ENCODE measurements around the gene MLLT3.
A peak's percentile ranks its signal among the peaks of the same experiment; 100 is the strongest.

Gene MLLT3

DNA sequence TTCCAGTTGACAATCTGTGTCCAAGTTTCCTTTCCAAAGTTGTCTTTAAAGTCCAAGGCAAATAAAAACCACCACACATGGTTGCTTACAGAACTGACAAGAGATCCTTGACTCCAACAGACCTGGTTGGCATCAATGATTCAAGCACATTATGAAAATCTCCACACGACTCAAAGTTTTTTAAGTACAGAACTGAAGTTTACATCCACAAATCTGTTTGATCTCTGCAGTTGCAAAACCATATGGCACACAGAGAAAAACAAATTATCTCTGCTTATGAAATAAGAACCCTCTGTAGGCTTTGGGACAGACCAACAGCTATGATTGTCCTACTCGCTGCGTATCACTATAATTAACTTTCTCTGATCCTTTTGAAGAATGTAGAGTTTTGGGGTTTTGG, 60.8 kb downstream of the MLLT3 start:
- H3K4me3 ChIP-seq (ENCODE audit: low read length): no peak overlapping the region
- no peak for DNase-seq (ENCODE audit: low read depth)
- TF ChIP-seq, protein P1, sequence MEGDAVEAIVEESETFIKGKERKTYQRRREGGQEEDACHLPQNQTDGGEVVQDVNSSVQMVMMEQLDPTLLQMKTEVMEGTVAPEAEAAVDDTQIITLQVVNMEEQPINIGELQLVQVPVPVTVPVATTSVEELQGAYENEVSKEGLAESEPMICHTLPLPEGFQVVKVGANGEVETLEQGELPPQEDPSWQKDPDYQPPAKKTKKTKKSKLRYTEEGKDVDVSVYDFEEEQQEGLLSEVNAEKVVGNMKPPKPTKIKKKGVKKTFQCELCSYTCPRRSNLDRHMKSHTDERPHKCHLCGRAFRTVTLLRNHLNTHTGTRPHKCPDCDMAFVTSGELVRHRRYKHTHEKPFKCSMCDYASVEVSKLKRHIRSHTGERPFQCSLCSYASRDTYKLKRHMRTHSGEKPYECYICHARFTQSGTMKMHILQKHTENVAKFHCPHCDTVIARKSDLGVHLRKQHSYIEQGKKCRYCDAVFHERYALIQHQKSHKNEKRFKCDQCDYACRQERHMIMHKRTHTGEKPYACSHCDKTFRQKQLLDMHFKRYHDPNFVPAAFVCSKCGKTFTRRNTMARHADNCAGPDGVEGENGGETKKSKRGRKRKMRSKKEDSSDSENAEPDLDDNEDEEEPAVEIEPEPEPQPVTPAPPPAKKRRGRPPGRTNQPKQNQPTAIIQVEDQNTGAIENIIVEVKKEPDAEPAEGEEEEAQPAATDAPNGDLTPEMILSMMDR (conservative IDR thresholded peaks at IDR 0.05; ENCODE audit: low read length): no peak

DNA sequence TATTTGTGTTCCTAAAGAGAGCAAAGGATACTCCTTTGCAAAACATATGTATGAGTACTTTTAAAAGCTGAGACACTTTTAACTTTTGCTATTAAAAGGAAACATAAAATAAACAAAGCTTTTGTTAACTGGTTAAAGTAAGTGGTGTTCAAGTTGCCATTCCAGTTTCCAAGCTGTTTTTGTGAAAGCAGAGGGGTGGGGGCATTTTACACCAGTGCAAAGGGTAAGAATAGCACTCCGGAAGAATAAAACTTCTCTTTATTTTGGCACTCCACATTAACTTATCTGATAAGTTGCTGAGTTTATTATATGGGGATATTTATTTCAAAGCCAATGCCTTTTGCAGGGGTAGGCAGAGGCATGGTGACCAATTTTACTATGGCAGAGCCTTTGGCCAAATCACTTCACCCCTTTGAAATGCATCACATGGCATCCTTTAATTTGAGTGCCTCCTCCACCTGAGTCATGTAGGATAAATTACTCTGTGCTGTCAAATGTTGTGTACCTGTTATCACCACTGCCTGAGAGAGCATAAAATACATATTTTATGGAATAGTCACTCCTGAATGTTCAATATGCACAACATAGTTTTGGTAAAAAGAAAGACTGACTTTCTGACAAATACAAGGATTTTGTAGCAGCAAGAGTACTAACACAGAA, 62.9 kb downstream of the MLLT3 start:
- TF ChIP-seq, protein P1 (conservative IDR thresholded peaks at IDR 0.05; ENCODE audit: low read length): no peak
- no peak for DNase-seq (ENCODE audit: low read depth)
- H3K4me3 ChIP-seq (ENCODE audit: low read length): no peak overlapping the region

DNA sequence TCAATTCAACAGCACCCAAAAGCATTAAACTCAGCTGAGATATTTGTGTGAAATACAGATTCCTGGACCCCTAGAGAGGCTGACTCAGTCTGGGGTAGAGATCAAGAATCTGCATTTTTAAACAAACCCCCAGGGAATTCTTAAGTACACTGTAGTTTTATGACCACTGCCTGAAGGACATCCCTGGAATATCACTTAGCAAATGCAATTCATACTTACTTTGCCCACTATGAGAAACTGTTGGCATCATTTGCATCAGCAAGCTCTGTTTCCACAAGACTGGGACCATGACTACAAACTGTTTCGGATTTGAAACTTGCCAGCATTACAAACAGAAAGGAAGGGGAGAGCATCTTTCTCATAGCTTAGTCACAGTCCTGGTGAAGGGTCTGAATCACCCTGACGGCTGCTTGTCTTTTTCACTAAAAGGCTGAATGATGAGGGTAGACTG, 63.7 kb downstream of the MLLT3 start:
- no peak overlapping the region for H3K4me3 ChIP-seq (ENCODE audit: low read length)
- DNase-seq (ENCODE audit: low read depth): peak; percentile 92
- TF ChIP-seq, protein P1 (conservative IDR thresholded peaks at IDR 0.05; ENCODE audit: low read length): no peak

DNA sequence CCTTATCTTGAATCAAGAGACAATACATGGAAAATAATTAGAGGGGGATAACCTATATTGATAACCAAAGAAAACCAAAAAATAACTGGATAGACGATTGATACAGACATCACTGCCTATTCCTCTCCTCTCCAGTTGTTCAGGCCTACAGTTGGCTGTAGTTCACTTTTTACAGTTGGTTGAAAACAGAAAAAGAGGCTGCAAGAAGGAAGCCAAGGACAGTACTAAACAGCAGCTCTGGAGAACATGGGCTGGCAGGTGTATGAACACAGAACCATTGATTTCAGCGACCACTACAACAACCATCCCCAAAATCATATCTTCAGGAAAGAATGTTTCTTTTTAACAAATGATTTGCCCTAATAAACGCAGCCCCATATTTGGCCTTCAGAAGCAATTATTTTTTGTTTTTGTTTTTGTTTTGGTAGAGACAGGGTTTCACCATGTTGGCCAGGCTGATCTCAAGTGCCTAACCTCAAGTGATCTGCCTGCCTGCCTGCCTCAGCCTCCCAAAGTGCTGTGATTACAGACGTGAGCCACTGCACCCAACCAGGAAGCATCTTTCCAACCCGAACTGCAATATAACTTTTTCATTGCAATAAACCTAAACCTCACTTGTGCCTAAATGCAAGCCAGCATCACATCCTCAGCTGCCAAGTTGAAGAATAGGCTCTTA, 64.3 kb downstream of the MLLT3 start:
- no peak for DNase-seq (ENCODE audit: low read depth)
- no peak overlapping the region for H3K4me3 ChIP-seq (ENCODE audit: low read length)
- TF ChIP-seq, protein P1 (conservative IDR thresholded peaks at IDR 0.05; ENCODE audit: low read length): no peak

DNA sequence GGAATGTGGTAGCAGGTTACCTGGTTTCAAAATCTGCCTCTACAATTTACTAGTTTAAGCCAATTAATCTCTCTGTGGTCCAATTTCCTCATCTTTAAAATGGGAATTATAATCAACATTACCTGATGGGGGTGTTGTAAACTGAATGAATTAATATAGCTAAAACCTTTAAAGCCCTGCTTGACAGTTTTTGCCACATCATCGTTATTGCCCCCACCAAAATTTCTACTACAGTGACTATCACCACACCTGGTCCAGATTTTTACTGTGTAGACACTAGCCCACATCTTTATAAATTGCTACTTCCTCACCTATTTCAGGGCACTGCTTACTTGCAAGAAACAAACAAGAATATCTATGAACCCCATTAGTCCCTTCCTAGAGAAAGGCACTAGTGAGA, 65.0 kb downstream of the MLLT3 start:
- H3K4me3 ChIP-seq (ENCODE audit: low read length): no peak overlapping the region
- TF ChIP-seq, protein P1 (conservative IDR thresholded peaks at IDR 0.05; ENCODE audit: low read length): no peak
- DNase-seq (ENCODE audit: low read depth): no peak

DNA sequence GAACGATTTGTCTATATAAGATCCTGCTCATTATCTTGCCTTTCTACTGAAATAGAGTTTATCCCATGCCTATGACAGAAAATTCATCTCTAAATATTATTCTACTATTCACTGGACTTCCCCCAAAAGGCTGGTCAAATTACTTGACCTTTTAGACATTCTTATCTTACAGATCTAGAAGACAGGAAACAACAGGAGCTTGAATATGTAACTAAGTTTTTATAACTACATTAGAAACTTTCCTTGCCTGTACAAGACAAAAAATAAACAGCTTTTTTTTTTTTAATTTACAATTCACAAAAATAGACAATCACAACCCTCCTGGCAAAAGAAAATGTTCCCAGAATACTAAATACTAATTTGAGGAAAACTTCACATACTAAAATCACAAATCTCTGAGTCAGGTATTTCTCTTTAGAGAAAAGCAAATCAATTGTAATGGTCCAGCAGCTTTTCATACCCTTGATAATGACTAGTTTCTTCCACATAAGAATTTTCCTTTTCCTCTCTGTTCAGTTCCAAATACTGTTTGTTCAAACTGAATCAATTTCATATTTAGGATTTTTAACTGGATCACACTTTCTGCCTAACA, 68.6 kb downstream of the MLLT3 start:
- H3K4me3 ChIP-seq (ENCODE audit: low read length): no peak overlapping the region
- DNase-seq (ENCODE audit: low read depth): no peak
- TF ChIP-seq, protein P1 (conservative IDR thresholded peaks at IDR 0.05; ENCODE audit: low read length): no peak
